ENCODE results near the gene GLRX.

- TF ChIP-seq, protein P1, sequence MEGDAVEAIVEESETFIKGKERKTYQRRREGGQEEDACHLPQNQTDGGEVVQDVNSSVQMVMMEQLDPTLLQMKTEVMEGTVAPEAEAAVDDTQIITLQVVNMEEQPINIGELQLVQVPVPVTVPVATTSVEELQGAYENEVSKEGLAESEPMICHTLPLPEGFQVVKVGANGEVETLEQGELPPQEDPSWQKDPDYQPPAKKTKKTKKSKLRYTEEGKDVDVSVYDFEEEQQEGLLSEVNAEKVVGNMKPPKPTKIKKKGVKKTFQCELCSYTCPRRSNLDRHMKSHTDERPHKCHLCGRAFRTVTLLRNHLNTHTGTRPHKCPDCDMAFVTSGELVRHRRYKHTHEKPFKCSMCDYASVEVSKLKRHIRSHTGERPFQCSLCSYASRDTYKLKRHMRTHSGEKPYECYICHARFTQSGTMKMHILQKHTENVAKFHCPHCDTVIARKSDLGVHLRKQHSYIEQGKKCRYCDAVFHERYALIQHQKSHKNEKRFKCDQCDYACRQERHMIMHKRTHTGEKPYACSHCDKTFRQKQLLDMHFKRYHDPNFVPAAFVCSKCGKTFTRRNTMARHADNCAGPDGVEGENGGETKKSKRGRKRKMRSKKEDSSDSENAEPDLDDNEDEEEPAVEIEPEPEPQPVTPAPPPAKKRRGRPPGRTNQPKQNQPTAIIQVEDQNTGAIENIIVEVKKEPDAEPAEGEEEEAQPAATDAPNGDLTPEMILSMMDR (IDR thresholded peaks at IDR 0.05; ENCODE audit: low read length): no peak
- no peak for TF ChIP-seq EZH2 (IDR thresholded peaks at IDR 0.05; ENCODE audit: borderline replicate concordance, low read length)
Observed at GRCh38 chr5:95857185-95857945, 34.8 kb upstream of the GLRX start.
